ENCODE results near the gene GLYATL1.

Gene GLYATL1

DNA sequence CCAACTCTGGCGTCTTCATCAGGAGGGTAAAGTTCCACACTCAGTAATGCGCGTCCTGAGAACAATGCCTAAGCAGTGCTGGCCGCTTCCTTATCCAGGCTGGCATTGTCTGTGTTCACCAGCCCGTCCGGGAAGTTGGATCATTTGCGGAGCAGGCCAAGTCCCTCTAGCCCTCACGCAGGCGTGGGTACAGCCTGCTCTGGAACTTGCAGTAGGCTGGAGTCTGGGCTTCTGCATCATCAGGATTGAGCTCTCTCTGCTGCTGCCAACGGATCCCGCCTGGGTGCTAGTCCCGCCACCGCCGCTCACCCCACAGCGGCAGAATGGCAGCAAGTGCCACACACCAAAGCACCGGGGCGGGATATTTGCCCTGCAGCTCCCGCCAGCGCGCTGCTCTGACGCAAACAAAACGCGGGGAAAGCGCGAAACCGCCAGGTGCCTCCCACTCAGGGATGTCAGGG is 29.0 kb downstream of the GLYATL1 start:
- no peak overlapping the region for H3K27ac ChIP-seq
- no peaks in the 10 kb centered on the region for H3K27me3 ChIP-seq
- no peak for DNase-seq
- TF ChIP-seq, protein P1, sequence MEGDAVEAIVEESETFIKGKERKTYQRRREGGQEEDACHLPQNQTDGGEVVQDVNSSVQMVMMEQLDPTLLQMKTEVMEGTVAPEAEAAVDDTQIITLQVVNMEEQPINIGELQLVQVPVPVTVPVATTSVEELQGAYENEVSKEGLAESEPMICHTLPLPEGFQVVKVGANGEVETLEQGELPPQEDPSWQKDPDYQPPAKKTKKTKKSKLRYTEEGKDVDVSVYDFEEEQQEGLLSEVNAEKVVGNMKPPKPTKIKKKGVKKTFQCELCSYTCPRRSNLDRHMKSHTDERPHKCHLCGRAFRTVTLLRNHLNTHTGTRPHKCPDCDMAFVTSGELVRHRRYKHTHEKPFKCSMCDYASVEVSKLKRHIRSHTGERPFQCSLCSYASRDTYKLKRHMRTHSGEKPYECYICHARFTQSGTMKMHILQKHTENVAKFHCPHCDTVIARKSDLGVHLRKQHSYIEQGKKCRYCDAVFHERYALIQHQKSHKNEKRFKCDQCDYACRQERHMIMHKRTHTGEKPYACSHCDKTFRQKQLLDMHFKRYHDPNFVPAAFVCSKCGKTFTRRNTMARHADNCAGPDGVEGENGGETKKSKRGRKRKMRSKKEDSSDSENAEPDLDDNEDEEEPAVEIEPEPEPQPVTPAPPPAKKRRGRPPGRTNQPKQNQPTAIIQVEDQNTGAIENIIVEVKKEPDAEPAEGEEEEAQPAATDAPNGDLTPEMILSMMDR (IDR thresholded peaks at IDR 0.05): no peak
- no peaks in the 10 kb centered on the region for H3K36me3 ChIP-seq
- peaks cover 0 to 11% (median 10%) of the 10 kb centered on the region in 3 donors for H3K9me3 ChIP-seq
- no peak overlapping the region for H3K4me3 ChIP-seq
- no peaks in the 10 kb centered on the region for H3K4me1 ChIP-seq
- intact Hi-C loops (cut with DNase I; ENCODE audit: low total_unique reads): no loop called here

- no peak for DNase-seq
- Histone ChIP-seq H3K27me3 (no peaks in the 10 kb centered on the region), H3K36me3 (no peaks in the 10 kb centered on the region), H3K4me1 (no peaks in the 10 kb centered on the region), H3K27ac (no peak overlapping the region), H3K4me3 (no peak overlapping the region), H3K9me3 (peaks cover 0 to 6% (median 5%) of the 10 kb centered on the region in 3 donors)
- TF ChIP-seq, protein P1 (IDR thresholded peaks at IDR 0.05): no peak
- intact Hi-C loops (cut with DNase I; ENCODE audit: low total_unique reads): no loop called here
These were observed 38.2 kb downstream of the GLYATL1 start for GRCh38 chr11:58977470-58977869.

GRCh38 chr11:58979222-58979621 is 39.9 kb downstream of the GLYATL1 start:
- intact Hi-C loops (cut with DNase I; ENCODE audit: low total_unique reads): no loop called here

DNA sequence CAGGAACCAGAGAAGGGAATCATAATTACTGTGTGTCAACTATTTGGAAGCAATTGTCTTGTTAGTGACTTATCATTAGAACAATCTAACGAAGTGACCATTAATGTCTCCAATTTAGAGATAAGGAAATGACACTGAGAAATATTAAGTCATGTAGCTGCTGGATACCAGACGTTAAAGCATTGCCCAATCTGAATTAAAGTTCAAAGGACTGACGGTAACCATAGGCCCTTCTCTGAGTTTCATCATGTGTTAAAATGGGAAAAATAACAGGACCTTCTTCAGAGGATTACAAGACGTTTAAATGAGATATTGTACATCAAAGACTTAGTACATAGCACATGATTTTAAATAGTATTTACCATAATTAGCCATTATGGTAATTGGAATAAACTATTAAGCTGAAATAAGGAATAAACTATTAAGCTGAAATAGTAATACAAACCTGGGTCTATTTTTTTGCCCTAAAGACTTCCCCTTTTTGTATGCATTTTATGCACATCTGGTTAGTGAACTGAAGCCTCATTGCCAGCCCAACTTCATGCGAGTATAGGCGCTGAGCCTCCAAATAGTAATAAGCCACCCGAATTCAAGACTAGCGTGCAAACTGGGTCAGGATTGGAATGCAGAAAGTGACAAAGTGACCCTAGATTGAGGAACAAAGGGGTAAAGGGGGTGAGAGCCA is 41.0 kb downstream of the GLYATL1 start:
- Histone ChIP-seq H3K36me3 (no peaks in the 10 kb centered on the region), H3K4me3 (no peak overlapping the region)
- intact Hi-C loops (cut with DNase I; ENCODE audit: low total_unique reads): no loop called here

More at GRCh38 chr11:58979222-58979621, 39.9 kb downstream of the GLYATL1 start:
- H3K36me3 ChIP-seq: no peaks in the 10 kb centered on the region
- H3K27ac ChIP-seq: no peak overlapping the region
- no peaks in the 10 kb centered on the region for H3K4me1 ChIP-seq
- H3K9me3 ChIP-seq: no peaks in the 10 kb centered on the region
- TF ChIP-seq, protein P1 (IDR thresholded peaks at IDR 0.05): no peak
- no peak for DNase-seq
- H3K27me3 ChIP-seq: no peaks in the 10 kb centered on the region
- no peak overlapping the region for H3K4me3 ChIP-seq

DNA sequence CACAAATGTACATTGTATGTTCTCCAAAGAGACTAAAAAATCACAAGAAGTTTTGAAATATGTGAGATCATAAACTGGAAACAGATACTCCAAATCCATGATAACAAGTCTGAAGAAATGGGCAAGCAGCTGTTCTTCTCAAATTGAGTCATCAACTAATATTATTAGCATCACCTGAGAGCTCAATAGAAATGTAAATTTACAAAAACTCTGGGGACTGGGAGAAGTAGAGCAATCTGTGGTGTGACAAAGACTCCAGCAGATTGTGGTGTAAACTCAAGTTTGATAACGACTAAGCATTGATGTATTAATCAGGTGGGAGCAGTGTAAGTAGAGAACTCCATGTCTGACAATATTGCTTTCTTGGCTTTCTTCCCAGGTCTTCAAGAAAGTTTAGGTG is 53.2 kb downstream of the GLYATL1 start:
- no peaks in the 10 kb centered on the region for H3K9me3 ChIP-seq
- H3K4me3 ChIP-seq: no peak overlapping the region
- DNase-seq: no peak
- H3K27me3 ChIP-seq: no peaks in the 10 kb centered on the region
- H3K4me1 ChIP-seq: no peaks in the 10 kb centered on the region
- no peaks in the 10 kb centered on the region for H3K36me3 ChIP-seq
- H3K27ac ChIP-seq: no peak overlapping the region
- TF ChIP-seq, protein P1 (IDR thresholded peaks at IDR 0.05): no peak
- intact Hi-C loops (cut with DNase I; ENCODE audit: low total_unique reads): no loop called here

More for the DNA sequence above, 41.0 kb downstream of the GLYATL1 start:
- TF ChIP-seq, protein P1 (IDR thresholded peaks at IDR 0.05): no peak
- no peaks in the 10 kb centered on the region for H3K4me1 ChIP-seq
- DNase-seq: no peak
- H3K9me3 ChIP-seq: no peaks in the 10 kb centered on the region
- no peaks in the 10 kb centered on the region for H3K27me3 ChIP-seq
- H3K27ac ChIP-seq: no peak overlapping the region
